GM21786 (cell line): Measurements from ENCODE around the gene DDX10.
"Not testable (repeated sequence)": the region's sequence is repeated elsewhere in the genome, so short reads cannot be mapped to it uniquely, and the experiment has no call there.

Experiments
- ATAC-seq: cut with Tn5 transposase; IDR thresholded peaks from one replicate; pipeline ENCODE4 v1.9.1; 2021; ENCODE audit not compliant: unreplicated experiment

The DDX10 gene

DNA sequence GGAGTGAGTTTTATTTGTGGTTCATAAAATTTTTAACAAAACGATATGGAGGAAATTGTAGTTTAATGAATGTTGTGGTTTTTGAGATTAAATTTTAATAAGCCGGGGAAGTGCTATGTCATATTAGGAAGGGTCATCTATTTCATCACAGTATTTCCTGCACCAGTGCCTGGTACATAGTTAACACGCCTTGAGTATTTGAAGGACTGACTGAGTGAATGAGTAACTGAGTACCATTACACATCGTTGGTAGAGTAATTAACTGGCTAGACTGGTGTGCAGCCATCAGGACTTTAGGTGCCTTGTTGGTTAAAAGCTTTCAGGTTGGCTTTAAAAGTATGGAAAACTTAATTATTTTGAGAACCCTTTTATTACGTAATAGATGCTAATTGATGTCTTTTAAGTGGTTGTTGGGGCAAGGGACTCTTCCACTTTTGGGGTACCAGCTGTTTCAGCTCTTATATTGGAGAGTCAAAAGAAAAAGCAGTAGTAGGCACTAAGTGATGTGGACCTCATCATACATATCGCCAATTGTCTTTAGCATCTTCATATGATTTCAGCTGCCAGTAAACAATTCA lies 101.8 kb downstream of the DDX10 start:
- ATAC-seq, result no peak

DNA sequence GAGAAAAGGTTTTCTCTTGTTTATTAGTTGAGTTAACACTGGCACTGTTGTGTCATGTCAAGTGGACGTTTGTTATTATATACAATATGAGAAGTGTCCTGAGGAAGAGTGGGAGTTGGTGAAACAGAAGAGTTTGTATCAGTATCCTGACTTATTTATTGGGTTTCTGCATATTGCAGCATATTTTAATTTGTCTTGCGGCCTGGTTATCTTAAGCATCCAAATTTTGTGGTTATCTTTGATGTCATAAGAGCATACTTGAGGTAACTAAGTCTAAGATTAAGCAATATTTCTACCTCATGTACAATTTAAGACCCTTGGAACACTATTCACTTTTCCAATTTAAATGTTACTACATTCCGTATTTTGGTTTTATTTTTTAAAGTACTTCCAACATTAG lies 103.5 kb downstream of the DDX10 start:
- no peak for ATAC-seq

DNA sequence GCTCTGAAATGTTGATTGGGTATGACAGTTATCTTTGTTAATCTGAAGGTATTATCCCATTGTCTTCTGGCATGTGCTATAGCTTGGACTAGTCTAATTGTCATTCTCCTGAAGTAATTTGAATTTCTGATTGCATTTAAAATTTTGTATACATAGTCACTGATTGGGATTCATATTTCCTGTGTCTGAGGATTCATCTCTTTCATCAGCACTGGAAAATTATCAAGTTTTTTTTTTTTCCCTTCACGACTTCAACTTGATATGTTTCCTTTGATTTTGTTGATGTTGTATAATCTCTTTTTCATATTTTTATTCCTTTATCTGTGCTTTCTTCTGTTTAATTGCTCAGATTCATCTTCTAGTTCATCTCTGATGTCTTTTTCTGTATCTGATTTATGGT lies 104.1 kb downstream of the DDX10 start:
- no peak for ATAC-seq

DNA sequence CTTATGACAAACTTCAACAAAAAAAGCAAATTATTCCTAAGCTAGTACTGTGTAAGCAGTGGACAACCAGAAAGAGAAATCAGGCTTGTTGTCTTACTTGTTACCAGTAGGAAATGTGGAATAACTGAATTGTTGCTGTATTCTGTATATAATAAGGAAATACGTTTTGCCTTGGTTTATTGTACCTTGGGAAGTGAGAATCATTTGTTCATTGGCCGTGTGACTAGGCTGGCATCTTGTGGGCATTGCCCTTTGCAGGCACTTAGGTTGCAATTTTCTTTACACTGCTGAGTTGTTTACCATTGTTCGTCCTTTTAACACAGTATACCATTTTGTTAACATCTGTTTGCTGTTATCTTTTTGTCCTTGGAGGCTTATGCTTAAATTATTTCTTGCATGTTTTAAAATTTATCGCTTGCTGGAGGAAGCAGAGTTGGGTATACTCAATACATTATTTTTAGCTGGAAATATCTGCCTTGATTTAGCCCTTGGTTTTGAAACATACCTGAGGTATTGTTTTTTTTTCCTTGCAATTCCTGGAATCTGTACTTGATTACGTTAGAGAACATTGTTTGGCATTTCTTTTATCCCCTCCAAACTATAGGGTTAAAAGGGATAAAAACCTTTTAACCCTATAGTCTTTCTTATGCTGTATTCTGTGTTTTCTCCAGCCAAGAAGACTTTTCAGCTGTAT lies 109.3 kb downstream of the DDX10 start:
- no peak for ATAC-seq

DNA sequence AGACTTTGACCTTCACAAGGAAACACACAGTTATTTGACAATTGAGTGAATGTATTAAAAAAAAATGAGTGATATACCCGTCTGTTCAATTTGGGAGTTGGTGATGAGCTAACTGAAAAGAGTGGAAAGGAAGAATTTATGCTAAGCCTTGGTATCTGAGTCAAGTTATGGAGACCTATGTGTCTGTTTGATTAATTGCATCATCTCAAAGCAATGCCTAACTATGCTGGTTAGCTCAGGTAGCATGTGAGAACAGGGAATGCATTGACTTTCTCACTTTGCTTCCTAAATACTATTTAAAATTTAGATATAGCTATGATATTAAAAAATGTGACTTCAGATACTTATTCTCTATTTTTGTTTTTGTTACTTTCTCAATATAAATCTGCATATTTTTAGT lies 110.5 kb downstream of the DDX10 start:
- no peak for ATAC-seq

DNA sequence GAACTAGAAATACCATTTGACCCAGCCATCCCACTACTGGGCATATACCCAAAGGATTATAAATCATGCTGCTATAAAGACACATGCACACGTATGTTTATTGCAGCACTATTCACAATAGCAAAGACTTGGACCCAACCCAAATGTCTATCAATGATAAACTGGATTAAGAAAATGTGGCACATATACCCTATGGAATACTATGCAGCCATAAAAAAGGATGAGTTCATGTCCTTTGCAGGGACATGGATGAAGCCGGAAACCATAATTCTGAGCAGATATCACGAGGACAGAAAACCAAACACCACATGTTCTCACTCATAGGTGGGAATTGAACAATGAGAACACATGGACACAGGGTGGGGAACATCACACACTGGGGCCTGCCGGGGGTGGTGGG lies 114.3 kb downstream of the DDX10 start:
- ATAC-seq, result not testable (repeated sequence)

DNA sequence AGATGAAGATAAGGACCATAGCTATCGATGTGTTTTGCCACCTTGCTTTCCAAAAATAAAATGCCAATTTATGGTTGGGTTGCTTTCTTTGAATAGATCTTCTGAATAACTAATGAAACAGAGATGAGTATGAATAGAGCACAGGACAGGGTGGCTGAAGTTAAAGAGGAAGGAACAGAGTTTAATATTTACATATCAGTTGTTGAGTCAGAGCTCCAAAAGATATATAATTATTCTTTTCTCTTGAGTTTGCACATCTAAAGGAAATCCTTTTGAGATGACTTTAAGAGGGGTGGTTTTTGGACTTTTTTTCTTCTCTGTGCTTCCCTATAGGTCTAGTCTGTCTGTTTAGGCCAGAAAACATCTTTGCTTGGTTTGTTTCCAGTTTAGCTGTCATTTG lies 115.2 kb downstream of the DDX10 start:
- no peak for ATAC-seq

DNA sequence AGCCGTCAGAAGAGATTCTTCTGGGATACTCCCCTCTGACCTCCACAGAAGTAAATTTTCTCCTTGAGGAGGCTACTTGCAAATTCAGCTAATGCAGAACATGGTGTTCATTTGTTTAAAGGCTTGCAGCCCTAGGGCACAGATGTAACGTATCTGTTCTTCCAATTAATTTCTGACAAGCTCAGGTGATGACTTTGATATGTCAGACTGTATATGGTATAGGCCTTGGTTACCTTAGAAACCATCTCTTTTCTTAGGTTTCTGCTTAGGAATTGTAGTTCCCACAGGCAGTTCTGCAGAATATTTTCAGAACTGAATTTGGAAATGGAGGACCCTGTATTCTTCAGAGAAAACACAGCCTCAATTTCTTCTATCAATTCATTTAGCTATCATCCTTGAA lies 117.1 kb downstream of the DDX10 start:
- ATAC-seq, result no peak

DNA sequence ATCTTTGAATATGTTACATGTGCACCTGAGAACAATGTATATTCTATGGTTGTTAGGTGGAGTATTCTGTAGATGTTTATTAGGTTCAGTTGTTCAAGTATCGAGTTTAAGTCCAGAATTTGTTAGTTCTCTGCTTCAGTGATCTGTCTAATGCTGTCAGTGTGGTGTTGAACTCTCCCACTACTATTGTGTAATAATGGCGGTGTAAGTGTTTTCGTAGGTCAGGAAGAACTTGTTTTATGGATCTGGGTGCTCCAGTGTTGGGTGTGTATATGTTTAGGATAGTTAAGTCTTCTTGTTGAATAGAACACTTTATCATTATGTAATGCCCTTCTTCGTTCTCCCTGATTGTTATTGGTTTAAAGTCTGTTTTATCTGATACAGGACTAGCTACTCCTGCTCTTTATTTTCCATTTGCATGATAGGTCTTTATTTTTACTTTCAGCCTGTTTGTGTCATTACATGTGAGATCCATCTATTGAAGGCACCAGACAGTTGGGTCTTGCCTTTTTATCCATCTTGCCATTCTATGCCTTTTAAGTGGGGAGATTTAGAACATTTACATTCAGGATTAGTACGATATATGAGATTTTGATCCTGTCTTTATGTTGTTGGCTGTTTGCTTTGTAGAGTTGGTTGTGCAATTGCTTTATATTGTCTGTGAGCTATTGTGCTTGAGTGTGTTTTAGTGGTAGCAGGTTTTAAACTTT lies 121.6 kb downstream of the DDX10 start:
- no peak for ATAC-seq

DNA sequence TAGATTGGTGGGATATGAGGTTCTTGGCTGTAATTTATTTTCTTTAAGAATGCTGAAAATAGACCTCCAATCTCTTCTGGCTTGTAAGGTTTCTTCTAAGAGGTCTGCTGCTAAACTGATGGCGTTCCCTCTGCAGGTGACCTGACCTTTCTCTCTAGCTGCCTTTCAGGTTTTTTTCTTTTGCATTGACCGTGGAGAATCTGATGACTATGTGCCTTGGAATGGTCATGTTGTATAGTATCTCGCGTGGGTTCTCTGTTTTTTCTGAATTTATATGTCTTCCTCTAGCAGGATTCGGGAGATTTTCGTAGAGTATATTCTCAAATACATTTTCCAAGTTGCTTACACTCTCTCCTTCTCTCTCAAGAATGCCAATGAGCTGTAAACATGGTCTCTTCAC lies 122.2 kb downstream of the DDX10 start:
- ATAC-seq, result no peak

DNA sequence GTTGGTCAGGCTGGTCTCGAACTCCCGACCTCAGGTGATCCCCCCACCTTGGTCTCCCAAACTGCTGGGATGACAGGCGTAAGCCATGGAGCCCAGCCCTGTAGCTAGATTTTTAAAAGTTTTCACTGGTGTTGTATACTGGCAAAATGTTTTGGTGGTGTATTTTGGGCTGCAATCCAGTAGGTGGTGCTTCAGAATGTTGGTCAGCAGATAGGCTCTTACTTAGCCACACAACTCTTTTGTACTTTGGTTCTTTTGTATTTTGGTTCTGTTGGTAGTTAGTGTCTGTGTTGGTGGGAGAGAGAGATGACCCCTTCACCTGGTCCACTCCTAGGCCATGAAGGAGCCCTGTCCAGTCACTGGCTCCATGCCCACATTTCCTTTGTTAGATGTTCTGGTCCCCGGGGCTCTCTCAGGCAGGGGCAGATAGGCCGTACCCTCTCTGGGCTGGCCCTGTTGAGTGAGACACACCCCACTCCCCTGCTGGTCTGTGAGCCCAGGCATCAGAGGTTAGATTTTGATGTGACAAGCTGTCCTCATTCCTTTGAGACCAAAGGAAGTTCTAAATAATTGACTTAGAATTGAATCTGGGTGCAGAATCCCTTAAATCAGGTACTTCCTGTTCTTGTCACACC lies 123.8 kb downstream of the DDX10 start:
- ATAC-seq, result peak; percentile 57

DNA sequence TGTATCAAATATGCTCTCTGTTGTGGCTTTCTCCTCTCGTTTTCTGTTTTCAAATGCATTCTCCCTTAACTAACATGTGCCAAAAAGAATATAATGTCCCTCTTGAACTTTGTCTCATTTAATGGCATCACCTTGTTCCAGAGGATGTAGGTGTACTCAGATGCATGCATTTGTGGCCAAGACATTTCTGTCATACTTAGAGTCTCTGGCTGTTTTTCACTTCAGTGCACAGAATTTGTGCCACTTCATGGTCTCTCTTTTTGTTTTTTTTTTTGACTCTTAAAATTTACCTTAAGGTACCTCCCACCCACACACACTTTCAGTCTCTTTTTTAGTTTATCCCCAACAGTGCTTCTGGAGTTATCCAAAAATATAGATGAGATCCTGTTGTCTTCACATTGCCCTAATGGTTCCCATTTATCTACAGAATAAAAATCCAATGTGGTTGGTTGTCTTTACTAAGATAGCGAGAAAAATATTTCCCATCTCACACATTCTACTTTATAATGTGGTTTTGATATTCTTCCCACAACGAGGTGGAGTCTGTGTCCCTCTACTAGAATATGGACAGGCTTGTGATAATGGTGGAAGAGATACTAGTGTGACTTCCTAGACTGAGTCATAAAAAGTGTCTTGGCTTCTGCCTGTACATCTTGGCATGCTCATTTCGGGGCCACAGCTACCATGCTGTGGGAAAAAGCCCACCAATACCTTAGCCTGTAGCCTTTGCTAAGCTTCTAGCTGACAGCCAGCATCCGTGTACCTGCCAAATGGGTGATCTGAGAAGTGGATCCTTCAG lies 125.8 kb downstream of the DDX10 start:
- ATAC-seq, result no peak

DNA sequence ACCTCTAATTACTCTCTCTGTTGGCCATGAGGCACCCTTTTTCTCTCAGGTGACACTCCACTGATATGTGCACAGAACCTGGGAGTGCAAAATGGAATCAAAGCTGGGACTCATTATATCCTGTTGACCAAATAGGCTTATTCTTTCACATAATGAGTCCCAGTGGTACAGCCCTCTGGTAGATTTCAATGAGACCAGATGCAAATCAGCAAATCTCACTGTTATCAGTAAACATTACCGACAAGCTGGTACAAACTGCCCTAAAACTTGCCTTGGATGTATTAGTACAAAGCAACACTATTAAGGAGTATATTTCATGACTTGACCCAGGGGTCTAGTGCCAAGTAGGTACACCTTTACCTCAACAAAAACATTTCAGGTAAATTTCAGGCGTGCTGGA lies 128.3 kb downstream of the DDX10 start:
- no peak for ATAC-seq

DNA sequence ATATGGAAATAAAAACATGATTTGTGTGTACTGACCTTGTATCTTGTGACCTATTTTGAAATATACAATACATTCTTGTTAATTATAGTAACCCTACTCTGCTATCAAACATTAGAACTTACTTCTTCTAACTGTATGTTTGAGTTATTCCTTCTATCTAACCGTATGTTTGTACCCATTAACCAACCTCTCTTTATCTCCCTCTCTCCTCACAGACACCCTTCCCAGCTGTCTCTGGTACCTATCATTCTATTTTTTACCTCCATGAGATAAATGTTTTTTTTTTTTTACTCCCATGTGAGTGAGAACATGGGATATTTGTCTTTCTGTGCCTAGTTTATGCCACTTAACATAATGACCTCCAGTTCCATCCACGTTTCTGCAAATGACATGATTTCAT lies 128.7 kb downstream of the DDX10 start:
- ATAC-seq, result no peak

DNA sequence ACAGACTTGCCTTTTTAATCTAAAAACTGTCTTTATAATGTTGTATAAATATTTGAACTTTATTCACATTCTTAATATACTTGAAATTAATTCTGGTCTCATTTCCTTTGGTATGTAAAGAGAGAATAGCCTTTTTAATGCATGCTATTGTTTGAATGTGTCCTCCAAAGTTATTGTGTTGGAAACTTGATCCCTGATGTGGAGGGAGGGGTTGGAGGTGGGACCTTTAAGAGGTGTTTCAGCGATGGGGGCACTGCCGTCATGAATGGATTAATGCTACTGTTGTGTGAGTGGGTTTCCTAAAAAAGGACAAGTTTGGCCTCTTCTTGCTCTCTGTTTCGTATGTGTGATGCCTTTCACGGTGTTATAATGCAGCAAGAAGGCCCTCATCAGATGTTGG lies 131.7 kb downstream of the DDX10 start:
- no peak for ATAC-seq

DNA sequence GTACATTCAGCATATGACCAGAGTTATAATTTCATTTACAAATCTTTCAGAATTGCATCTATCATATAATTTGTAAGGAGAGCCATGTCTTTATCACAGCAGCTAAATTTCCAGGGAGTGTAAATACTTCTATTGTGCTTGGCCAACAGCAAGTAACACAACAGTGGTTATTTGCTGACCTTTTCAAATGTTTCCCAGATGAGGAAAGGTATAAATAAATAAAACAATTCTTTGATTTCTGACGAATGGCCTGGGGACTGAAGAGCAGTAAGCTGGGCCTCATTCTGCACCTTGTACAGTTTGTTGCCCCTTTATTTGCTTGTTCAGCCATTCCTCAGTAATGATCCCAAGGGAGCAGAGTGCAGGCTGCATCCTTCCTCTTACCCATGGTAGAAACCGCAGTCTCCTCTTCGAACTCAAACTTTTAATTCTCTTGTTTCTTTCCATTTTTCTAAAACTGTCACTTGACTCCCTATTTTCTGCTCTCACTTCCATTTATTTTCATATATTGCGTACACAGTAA lies 132.8 kb downstream of the DDX10 start:
- no peak for ATAC-seq

DNA sequence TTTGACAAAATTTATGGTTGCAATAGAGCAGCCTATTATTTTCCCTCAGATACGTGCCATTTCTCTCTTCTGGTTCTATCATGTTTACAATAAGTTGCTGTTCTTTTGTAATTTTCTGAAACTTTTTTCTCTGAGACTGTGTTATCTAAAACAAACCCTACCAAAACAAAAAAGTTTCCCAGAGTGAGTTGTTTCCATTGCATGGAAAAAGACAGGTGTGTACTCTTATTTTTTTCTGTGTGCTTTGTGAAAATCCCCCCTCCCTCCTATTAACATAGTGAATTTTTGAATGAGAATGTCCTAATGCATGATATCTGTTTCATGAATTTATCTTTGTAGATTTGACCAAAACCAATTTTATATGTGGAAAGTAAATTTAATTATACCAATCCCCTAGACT lies 137.6 kb downstream of the DDX10 start:
- ATAC-seq, result no peak

DNA sequence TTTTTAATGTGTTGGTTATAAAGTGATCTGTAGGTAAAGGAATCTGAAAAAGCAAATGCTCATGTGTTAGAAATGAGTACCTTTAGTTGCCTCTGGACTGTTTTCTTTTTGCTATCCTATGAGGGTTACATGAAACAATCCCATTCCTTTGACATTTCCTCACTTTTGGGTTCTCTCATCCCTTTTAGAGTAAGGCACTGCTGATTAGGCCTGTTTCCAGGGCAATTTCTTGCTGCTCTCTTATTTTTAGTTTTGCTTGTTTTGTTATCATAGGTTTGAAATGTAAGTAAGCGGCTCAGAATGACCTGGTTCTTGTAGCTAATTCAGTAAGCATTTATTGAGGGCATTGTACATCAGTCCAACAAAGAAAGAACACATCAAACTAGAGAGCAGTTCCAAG lies 138.9 kb downstream of the DDX10 start:
- no peak for ATAC-seq

DNA sequence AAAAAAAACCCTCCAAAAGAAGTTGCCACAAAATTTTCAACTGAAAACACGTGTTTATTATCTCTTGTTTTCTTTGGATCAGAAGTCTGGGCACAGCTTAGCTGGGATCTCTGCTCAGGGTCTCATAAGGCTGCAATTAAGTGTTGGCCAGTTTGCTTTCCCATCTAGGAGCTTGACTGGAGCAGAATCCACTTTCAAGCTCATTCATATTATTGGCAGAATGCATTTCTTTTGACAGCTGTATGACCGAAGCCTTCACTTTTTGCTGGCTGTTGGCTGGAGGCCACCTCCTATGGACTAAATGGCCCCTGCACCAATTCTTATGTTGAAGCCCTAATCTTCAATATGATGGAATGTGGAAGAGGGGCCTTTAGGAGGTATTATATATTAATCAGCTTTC lies 139.6 kb downstream of the DDX10 start:
- no peak for ATAC-seq

DNA sequence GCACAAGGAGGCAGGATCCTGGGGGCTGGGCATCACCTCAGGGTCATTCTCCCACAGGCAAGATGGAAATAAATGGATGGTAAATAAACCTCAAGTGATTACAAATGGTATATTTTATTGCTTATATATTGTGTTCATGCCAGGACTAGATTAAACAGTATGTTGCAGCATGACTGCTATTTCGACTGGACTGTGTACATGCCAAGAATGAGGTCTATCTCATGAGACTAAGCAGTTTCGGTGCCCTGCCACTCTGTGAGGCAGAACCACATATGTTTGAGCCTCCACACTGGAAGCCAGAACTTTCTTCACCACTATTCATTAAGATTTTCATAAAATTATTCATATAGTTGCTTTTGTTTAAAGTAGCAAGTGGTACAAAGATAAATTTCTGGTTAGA lies 140.2 kb downstream of the DDX10 start:
- no peak for ATAC-seq

DNA sequence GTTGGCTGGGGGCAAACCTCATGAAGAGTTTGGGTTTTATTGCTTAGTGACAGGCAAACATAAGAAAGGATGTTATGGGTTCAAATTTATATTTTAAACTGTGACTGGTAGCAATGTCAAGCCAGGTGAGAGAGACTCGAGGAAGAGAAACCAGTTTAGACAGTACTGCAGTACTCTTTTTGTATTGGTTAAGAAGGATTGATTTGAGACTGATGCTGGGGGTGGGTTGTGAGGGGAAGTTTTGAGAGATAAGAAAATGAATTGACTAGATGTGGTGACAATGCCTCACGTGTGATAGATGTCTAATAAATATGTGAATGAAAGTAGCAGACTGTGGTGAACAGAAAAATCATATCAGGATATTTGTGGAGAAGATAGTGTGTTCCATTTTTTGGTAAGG lies 142.4 kb downstream of the DDX10 start:
- no peak for ATAC-seq
